ENCODE data around the gene STRA6. TPM values are rescaled to one million over a fixed set of nuclear protein-coding genes. Genes with fewer than 3 reads are reported as not detected.

Gene STRA6
- total and polyA plus RNA-seq, 2 of the 8 experiments (the other 6 are each of a cell fraction or from before 2014, with no cell fraction given) = 9.3 to 14.5 TPM

DNA sequence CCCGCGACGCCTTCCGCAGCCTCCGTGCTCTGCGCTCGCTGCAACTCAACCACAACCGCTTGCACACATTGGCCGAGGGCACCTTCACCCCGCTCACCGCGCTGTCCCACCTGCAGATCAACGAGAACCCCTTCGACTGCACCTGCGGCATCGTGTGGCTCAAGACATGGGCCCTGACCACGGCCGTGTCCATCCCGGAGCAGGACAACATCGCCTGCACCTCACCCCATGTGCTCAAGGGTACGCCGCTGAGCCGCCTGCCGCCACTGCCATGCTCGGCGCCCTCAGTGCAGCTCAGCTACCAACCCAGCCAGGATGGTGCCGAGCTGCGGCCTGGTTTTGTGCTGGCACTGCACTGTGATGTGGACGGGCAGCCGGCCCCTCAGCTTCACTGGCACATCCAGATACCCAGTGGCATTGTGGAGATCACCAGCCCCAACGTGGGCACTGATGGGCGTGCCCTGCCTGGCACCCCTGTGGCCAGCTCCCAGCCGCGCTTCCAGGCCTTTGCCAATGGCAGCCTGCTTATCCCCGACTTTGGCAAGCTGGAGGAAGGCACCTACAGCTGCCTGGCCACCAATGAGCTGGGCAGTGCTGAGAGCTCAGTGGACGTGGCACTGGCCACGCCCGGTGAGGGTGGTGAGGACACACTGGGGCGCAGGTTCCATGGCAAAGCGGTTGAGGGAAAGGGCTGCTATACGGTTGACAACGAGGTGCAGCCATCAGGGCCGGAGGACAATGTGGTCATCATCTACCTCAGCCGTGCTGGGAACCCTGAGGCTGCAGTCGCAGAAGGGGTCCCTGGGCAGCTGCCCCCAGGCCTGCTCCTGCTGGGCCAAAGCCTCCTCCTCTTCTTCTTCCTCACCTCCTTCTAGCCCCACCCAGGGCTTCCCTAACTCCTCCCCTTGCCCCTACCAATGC lies 27.1 kb downstream of the STRA6 start (continued):
- no peak for TF ChIP-seq SIRT6 (IDR thresholded peaks at IDR 0.05; ENCODE audit: low read length)
- TF ChIP-seq, protein P1, sequence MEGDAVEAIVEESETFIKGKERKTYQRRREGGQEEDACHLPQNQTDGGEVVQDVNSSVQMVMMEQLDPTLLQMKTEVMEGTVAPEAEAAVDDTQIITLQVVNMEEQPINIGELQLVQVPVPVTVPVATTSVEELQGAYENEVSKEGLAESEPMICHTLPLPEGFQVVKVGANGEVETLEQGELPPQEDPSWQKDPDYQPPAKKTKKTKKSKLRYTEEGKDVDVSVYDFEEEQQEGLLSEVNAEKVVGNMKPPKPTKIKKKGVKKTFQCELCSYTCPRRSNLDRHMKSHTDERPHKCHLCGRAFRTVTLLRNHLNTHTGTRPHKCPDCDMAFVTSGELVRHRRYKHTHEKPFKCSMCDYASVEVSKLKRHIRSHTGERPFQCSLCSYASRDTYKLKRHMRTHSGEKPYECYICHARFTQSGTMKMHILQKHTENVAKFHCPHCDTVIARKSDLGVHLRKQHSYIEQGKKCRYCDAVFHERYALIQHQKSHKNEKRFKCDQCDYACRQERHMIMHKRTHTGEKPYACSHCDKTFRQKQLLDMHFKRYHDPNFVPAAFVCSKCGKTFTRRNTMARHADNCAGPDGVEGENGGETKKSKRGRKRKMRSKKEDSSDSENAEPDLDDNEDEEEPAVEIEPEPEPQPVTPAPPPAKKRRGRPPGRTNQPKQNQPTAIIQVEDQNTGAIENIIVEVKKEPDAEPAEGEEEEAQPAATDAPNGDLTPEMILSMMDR (IDR thresholded peaks at IDR 0.05; ENCODE audit: control extremely low read depth in 1 of 3, insufficient read depth in 1 of 3, low read depth in 1 of 3, low read length in 3 of 3) = no peak
- TF ChIP-seq, protein P2, sequence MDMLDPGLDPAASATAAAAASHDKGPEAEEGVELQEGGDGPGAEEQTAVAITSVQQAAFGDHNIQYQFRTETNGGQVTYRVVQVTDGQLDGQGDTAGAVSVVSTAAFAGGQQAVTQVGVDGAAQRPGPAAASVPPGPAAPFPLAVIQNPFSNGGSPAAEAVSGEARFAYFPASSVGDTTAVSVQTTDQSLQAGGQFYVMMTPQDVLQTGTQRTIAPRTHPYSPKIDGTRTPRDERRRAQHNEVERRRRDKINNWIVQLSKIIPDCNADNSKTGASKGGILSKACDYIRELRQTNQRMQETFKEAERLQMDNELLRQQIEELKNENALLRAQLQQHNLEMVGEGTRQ (IDR thresholded peaks at IDR 0.05; ENCODE audit: low read length) = no peak
- TF ChIP-seq TCF12 (IDR thresholded peaks at IDR 0.05; ENCODE audit: low read depth, low read length) = no peak

Data from H1 (cell line).